D341Med (cell line): ENCODE measurements around the gene TMEM245.
"Not testable (repeated sequence)": the region's sequence is repeated elsewhere in the genome, so short reads cannot be mapped to it uniquely, and the experiment has no call there.

ENCODE experiments used
- DNase-seq: peaks from one replicate; pipeline ENCODE4 v3.0.0; 2012; ENCODE audit warnings: low spot score

TMEM245 gene

GRCh38 chr9:109132567-109133021, 12.8 kb upstream of the TMEM245 start:
- no peak for DNase-seq

- no peak for DNase-seq
Observed at GRCh38 chr9:109129470-109130197, 9.9 kb upstream of the TMEM245 start.

DNA sequence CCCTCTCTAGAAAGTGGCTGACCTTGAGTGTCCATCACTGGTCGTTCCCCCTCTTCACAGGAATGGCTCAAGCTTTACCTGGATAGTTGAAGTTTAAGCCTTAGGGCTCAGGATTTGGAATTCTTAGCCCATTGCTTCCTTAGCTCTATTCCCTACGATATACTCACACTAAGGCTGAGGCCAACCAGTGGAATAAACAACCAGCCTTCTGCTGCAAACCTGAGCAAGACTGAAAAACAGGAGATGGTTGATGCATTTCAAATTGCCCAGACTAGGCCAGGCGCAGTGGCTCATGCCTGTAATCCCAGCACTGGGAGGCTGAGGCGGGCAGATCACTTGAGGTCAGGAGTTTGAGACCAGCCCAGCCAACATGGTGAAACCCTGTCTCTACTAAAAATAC, 6.9 kb upstream of the TMEM245 start:
- not testable (repeated sequence) for DNase-seq

GRCh38 chr9:109124121-109124520, 4.4 kb upstream of the TMEM245 start:
- DNase-seq = no peak

DNA sequence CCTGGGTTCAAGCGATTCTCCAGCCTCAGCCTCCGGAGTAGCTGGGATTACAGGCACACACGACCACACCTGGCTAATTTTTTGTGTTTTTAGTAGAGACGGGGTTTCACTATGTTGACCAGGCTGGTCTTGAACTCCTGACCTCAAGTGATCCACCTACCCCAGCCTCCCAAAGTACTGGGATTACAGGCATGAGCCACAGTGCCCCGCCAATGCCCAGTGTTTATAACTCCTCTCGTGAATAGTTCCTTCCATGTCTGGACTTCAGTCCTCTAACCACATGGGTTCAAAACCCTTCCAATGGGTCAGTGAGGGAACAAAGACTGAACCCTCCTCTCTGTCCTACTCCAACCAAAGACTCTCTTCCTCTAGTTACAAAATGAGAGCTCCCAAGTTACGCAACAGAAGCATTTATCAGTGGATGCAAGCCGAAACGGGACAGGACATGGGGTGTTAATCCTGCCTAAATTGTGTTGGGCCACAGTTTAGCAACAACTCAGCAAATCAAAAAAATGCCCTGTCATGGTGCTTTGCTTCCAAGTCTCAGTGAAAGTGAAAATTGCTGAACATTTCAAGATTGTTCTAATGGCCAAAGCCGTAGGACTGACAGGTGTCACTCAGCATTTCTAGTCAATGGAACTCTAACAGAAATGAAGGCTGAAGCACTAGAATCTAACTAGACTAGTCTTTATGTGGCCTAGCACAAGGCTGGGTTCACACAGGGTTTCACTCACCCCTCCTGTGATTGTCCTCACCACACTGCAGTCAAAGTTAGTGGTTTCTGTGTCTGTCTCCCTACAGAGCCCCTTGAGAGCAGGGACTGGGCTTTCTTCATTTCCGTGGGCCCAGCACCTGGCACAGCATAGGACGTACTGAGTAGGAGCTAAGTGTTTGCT, 3.2 kb upstream of the TMEM245 start:
- DNase-seq = no peak

DNA sequence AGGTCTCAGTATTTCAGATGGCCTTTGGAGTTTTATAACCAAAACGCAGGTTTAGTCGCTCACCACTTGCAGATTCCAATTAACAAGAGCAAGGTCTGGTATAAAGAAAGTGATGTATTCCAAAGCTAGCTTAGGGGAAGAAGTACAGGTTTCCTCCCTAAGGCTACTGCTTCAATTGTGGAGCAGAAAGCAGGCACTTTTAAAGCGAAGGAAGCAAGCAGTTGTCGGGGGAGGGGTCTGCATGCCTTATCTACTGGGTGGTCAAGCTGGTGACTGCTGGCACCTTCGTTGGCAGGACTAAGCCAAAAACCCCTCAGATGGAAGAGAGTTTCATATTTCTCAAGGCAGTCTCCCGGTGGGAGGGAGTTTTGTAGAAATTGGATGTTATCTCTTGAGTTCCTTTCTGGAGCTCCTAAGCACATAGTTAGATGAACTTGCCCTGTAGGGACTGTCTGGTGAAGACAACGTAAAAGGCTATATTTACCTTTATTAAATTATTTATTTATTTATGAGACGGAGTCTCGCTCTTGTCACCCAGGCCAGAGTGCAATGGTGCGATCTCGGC, 1.6 kb upstream of the TMEM245 start:
- DNase-seq = no peak

GRCh38 chr9:109120204-109120789, 550 bp upstream of the TMEM245 start:
- no peak for DNase-seq

- no peak for DNase-seq
Observed at GRCh38 chr9:109118808-109119438, 824 bp downstream of the TMEM245 start.

- peak; percentile 38 for DNase-seq
Observed at GRCh38 chr9:109117856-109118807, 1.6 kb downstream of the TMEM245 start.

DNA sequence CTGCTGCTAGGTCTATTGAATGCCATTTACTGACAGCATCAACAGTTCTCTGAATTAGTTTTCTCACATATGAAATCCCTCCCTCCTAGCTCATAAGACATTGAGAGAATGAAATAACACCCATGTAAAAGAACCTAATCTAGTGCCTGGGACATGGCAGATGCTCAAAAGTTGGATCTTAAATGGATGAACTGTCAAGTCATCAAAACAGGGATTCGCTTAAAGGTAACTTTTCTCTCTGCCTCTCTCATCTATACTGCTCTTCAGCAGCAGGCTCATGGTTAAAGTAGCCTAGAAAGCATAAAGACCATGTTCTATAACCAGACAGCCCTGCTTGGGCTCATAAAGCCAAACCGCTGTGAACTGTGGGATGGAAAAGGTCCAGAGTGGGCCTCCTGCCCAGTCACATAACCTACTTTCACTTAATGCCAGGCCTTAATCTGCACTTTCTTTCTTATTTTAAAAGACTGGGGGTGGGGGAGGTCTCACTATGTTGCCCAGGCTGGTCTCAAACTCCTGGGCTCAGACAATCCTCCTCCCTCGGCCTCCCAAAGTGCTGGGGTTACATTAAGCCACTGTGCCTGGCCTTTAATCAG, 3.7 kb downstream of the TMEM245 start:
- DNase-seq = no peak

- no peak for DNase-seq
Observed at GRCh38 chr9:109114670-109115069, 5.1 kb downstream of the TMEM245 start.

DNA sequence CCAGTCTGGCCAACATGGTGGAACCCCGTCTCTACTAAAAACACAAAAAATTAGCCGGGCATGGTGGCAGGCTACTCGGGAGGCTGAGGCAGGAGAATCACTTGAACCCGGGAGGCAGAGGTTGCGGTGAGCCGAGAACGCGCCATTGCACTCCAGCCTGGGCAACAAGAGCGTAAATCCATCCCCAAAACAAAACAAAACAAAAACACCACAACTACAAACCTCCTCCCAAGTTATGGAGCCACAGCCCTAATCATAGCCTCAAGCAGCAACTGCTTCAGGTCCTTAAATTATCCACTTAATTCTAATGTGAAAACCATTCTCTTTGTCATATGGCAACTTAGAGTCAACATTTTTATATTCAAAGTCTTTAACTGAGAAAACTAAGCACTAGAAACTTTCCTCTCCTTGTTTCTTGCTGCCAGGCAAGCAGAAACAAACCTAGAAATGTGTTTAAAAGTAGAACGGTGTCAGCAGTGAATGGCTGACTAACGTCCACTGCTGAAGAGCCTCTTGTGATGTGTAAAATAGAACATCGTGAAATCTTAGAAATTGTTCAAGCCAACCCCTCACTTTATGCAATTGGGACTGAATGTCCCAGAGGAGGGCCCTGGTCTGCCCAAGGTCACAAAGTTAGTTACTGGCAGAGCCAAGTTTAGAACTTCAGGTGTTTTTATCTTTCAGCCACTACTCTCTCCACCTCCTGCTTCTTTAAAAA, 5.7 kb downstream of the TMEM245 start:
- no peak for DNase-seq

- no peak for DNase-seq
Observed at GRCh38 chr9:109113254-109113653, 6.5 kb downstream of the TMEM245 start.

DNA sequence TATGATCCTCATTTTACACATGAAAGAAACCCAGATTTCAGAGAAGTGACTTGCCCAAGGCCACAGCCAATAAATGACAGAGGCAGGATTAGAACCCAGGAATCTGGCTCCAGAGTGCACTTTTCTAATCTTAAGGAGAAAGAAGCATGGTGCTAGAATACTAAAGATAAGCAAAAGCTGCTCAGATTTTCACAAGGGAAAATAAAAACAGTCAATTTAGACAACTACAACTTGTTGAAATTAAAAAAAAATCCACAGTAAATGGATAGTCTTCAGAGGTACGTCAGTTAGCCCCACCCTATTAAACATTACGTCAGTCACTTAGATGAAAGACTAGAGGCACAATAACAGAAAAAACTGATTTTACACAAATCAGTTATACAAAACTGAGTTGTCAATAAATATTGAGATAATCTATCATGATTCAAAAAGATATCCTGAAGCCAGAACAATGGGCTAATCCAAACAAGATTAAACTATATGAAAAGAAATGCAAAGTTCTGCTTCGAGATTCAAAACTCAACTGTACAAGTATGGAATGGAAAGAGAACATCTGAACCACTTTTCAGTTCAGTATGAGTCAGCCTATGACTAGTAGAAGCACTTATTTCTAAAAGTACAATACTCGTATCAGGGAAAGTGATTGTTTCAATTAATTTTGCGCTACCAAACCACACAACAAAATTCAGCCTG, 9.3 kb downstream of the TMEM245 start:
- no peak for DNase-seq

DNA sequence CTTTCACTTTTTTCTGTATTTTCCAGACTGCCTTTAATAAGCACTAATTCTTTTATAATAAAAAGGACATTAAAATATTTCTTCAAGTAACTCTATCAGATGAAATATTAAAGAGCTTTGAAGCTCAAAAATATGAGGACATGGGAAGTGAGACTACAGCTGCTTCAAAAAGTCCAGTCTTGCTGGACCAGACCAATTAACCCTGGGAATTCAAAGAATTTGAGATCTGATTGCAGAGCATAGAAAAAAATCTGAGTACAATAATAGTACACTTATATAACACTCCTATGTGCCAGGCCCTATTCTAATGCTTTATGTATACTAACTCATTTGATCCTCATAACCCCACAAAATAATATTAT, 9.8 kb downstream of the TMEM245 start:
- no peak for DNase-seq

GRCh38 chr9:109108318-109108717, 11.4 kb downstream of the TMEM245 start:
- no peak for DNase-seq

GRCh38 chr9:109107402-109108240, 12.1 kb downstream of the TMEM245 start:
- no peak for DNase-seq

GRCh38 chr9:109101810-109102209, 17.9 kb downstream of the TMEM245 start:
- DNase-seq = no peak
